Lower leg skin (tissue), 3 donors: ENCODE measurements around the gene LNPEP.

Experiments
- POLR2A ChIP-seq, 2 donors: fragments of 450-650 bp; IDR thresholded peaks; one replicate each; pipeline ENCODE4 v1.6.1; 2016 to 2017; ENCODE audit warnings: antibody characterized with exemption in 2 of 2, mild to moderate bottlenecking in 1 of 2, moderate library complexity in 1 of 2
- TF ChIP-seq, protein P1 (sequence below), 3 donors: fragments of 450-650 bp; IDR thresholded peaks; one replicate each; pipeline ENCODE4 v1.5.1; 2016; ENCODE audit warnings: antibody characterized with exemption in 3 of 3, mild to moderate bottlenecking in 3 of 3, moderate library complexity in 2 of 3

GRCh38 chr5:97067296-97067850 lies 131.5 kb downstream of the LNPEP start:
- TF ChIP-seq, protein P1, sequence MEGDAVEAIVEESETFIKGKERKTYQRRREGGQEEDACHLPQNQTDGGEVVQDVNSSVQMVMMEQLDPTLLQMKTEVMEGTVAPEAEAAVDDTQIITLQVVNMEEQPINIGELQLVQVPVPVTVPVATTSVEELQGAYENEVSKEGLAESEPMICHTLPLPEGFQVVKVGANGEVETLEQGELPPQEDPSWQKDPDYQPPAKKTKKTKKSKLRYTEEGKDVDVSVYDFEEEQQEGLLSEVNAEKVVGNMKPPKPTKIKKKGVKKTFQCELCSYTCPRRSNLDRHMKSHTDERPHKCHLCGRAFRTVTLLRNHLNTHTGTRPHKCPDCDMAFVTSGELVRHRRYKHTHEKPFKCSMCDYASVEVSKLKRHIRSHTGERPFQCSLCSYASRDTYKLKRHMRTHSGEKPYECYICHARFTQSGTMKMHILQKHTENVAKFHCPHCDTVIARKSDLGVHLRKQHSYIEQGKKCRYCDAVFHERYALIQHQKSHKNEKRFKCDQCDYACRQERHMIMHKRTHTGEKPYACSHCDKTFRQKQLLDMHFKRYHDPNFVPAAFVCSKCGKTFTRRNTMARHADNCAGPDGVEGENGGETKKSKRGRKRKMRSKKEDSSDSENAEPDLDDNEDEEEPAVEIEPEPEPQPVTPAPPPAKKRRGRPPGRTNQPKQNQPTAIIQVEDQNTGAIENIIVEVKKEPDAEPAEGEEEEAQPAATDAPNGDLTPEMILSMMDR (IDR thresholded peaks at IDR 0.05): no peak
- TF ChIP-seq POLR2A (IDR thresholded peaks at IDR 0.05): no peak
